ENCODE results near the gene COL11A1.

GRCh38 chr1:103069201-103069600 is 39.1 kb downstream of the COL11A1 start:
- no peak for TF ChIP-seq CTCF (IDR thresholded peaks at IDR 0.05)
- no peak for TF ChIP-seq POLR2A (IDR thresholded peaks at IDR 0.05)

All from esophagus squamous epithelium (tissue), 4 donors.